C4-2B (cell line): ENCODE results near the gene EEA1.

Experiments used
- ZFX ChIP-seq: fragments of 450-650 bp; IDR thresholded peaks from 2 replicates; pipeline ENCODE4 v1.6.1; 2017
- TF ChIP-seq, protein P1 (sequence below): fragments of 450-650 bp; conservative IDR thresholded peaks from 2 replicates; pipeline ENCODE4 v1.5.1; 2017; ENCODE audit warnings: mild to moderate bottlenecking

DNA sequence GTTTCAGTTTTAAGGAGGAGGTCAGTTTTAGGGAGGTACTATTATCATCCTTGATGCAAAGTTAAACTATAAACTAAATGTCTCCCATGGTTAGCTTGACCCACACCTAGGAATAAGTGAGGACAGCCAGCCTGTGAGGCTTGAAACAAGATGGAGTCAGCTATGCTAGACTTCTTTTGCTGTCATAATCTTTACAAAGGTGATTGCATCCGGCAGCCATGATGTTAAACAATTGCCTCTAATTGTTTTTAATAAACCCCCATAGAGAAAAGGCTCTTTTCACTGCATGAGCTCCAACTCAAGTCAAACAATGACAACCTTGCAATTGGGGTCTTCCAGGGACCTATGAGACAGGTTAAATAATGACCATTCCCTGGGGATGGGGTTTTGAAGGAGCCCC is 45.7 kb upstream of the EEA1 start:
- TF ChIP-seq, protein P1, sequence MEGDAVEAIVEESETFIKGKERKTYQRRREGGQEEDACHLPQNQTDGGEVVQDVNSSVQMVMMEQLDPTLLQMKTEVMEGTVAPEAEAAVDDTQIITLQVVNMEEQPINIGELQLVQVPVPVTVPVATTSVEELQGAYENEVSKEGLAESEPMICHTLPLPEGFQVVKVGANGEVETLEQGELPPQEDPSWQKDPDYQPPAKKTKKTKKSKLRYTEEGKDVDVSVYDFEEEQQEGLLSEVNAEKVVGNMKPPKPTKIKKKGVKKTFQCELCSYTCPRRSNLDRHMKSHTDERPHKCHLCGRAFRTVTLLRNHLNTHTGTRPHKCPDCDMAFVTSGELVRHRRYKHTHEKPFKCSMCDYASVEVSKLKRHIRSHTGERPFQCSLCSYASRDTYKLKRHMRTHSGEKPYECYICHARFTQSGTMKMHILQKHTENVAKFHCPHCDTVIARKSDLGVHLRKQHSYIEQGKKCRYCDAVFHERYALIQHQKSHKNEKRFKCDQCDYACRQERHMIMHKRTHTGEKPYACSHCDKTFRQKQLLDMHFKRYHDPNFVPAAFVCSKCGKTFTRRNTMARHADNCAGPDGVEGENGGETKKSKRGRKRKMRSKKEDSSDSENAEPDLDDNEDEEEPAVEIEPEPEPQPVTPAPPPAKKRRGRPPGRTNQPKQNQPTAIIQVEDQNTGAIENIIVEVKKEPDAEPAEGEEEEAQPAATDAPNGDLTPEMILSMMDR, result no peak
- no peak for TF ChIP-seq ZFX
